CD4-positive, alpha-beta T cell (primary cell): Measurements from ENCODE around the gene MAPT. TPM values are rescaled to one million over a fixed set of nuclear protein-coding genes. Genes with fewer than 3 reads are reported as not detected.
A peak's percentile ranks its signal among the peaks of the same experiment; 100 is the strongest.

Experiments used
- ATAC-seq: fragments of 200-7000 bp; cut with Tn5 transposase; one replicate; pipeline ENCODE4 v1.10.0; 2022; ENCODE audit warnings: mild to moderate bottlenecking; ENCODE audit not compliant: poor library complexity
- CTCF ChIA-PET: fragments of 350-600 bp; sonication (Branson Sonifier 250); formaldehyde crosslinking; loops from one replicate; lab custom pipeline; 2021; ENCODE audit warnings: antibody characterized with exemption, inconsistent platforms; lab: Charles Lee
- POLR2A ChIA-PET: fragments of 350-600 bp; sonication (Branson Sonifier 250); formaldehyde crosslinking; loops from one replicate; lab custom pipeline; 2021; ENCODE audit warnings: antibody characterized with exemption, inconsistent platforms; lab: Charles Lee
- DNase-seq, 14 experiments: peaks; one replicate each; pipeline ENCODE4 v3.0.0-alpha.2; 2013 to 2020; ENCODE audit warnings: mixed read lengths in 2 of 14
- H3K27ac ChIP-seq, 2 donors: one replicate each; pipeline versions ENCODE4 v1.5.1 to v1.7.0; 2013; ENCODE audit warnings: low read length in 2 of 2, low read depth in 1 of 2, mild to moderate bottlenecking in 1 of 2
- H3K27me3 ChIP-seq, 2 experiments: 1 replicate in 1 of 2; 2 replicates in 1 of 2; pipeline versions ENCODE4 v1.6.1 to v1.7.0; 2013; ENCODE audit warnings: low read length in 2 of 2, control low read depth in 1 of 2, mild to moderate bottlenecking in 1 of 2, moderate library complexity in 1 of 2; ENCODE audit not compliant: insufficient read depth in 2 of 2, control insufficient read depth in 1 of 2
- H3K36me3 ChIP-seq: one replicate; pipeline ENCODE4 v1.6.1; 2013; ENCODE audit warnings: low read length, control low read depth; ENCODE audit not compliant: insufficient read depth
- H3K4me1 ChIP-seq: one replicate; pipeline ENCODE4 v1.6.1; 2013; ENCODE audit warnings: low read length, control low read depth; ENCODE audit not compliant: insufficient read depth
- H3K4me3 ChIP-seq: one replicate; pipeline ENCODE4 v1.5.1; 2013; ENCODE audit warnings: mild to moderate bottlenecking, low read length, moderate library complexity
- H3K9me3 ChIP-seq, 2 experiments: 1 replicate in 1 of 2; 2 replicates in 1 of 2; pipeline versions ENCODE4 v1.6.1 to v1.7.0; 2013; ENCODE audit warnings: low read length in 2 of 2, mild to moderate bottlenecking in 2 of 2, control low read depth in 1 of 2, moderate library complexity in 1 of 2; ENCODE audit not compliant: control insufficient read depth in 1 of 2, insufficient read depth in 1 of 2
- H3K27ac Mint-ChIP-seq: one replicate; pipeline ENCODE4 v1.8.0; 2020; ENCODE audit warnings: mixed read lengths
- H3K27me3 Mint-ChIP-seq: one replicate; pipeline ENCODE4 v1.8.0; 2021; ENCODE audit warnings: mixed read lengths
- H3K36me3 Mint-ChIP-seq: one replicate; pipeline ENCODE4 v1.8.0; 2021; ENCODE audit warnings: low read depth, mixed read lengths
- H3K4me1 Mint-ChIP-seq: one replicate; pipeline ENCODE4 v1.8.0; 2021; ENCODE audit warnings: low read depth, mixed read lengths
- H3K4me3 Mint-ChIP-seq: one replicate; pipeline ENCODE4 v1.8.0; 2020; ENCODE audit warnings: mild to moderate bottlenecking, mixed read lengths
- H3K9me3 Mint-ChIP-seq: one replicate; pipeline ENCODE4 v1.8.0; 2020; ENCODE audit warnings: mixed read lengths
- CTCF ChIP-seq: fragments of 200-600 bp; IDR thresholded peaks from one replicate; pipeline ENCODE4 v1.8.0; 2022; ENCODE audit warnings: antibody characterized with exemption, mild to moderate bottlenecking
- intact Hi-C, 2 experiments: fragments of 100-400 bp; cut with DNase I in 1 of 2; cut with micrococcal nuclease in 1 of 2; formaldehyde crosslinking; loops; one replicate each; pipeline versions ENCODE4 v1.15.1 to v1.9.0; 2023 to 2025; cut with DNase I, micrococcal nuclease
- total RNA-seq, 174 experiments: library from RNA in 2 of 174; stranded (reverse) in 2 of 174; gene quantifications; one replicate each; pipeline ENCODE4 v1.2.3 and lab custom pipeline; 2021 to 2026

Gene MAPT
- total RNA-seq, 2 experiments from 2014 or later = 0.41 to 0.53 TPM

- POLR2A ChIA-PET = no interaction called here
- no peak overlapping the region for H3K27ac Mint-ChIP-seq
- CTCF ChIA-PET = no interaction called here
Measured at GRCh38 chr17:45871718-45872117, 22.6 kb upstream of the MAPT start.

GRCh38 chr17:45873728-45874127 lies 20.6 kb upstream of the MAPT start:
- POLR2A ChIA-PET = no interaction called here
- ATAC-seq (peak; percentile 80), DNase-seq (peak in 8 of 14 experiments; percentile 18 to 57 (median 39))
- H3K4me1 ChIP-seq = peaks cover 17% of the 10 kb centered on the region
- peaks cover 18% of the 10 kb centered on the region for H3K4me1 Mint-ChIP-seq
- intact Hi-C loops = no loop called here
- CTCF ChIA-PET = interaction anchor here (0.8 kb wide), 1 partner anchor 76 kb away, joined by 3 read pairs; no protein-coding TSS in a partner anchor
- peak overlapping the region; percentile 80 for H3K27ac Mint-ChIP-seq
- no peak overlapping the region for H3K27ac ChIP-seq
- H3K36me3 Mint-ChIP-seq = no peaks in the 10 kb centered on the region
- TF ChIP-seq CTCF = no peak
- peak overlapping the region; percentile 74 for H3K4me3 Mint-ChIP-seq
- H3K4me3 ChIP-seq = no peak overlapping the region
- no peaks in the 10 kb centered on the region for H3K9me3 ChIP-seq
- no peaks in the 10 kb centered on the region for H3K9me3 Mint-ChIP-seq
- no peaks in the 10 kb centered on the region for H3K36me3 ChIP-seq
- peaks cover 7% of the 10 kb centered on the region for H3K27me3 Mint-ChIP-seq
- H3K27me3 ChIP-seq = no peaks in the 10 kb centered on the region

More at GRCh38 chr17:45871718-45872117, 22.6 kb upstream of the MAPT start:
- H3K36me3 Mint-ChIP-seq = no peaks in the 10 kb centered on the region
- Histone ChIP-seq H3K9me3 (no peaks in the 10 kb centered on the region), H3K27me3 (no peaks in the 10 kb centered on the region), H3K27ac (no peak overlapping the region), H3K4me1 (peaks cover 17% of the 10 kb centered on the region), H3K4me3 (no peak overlapping the region), H3K36me3 (no peaks in the 10 kb centered on the region)
- DNase-seq = no peak
- ATAC-seq = no peak
- H3K9me3 Mint-ChIP-seq = no peaks in the 10 kb centered on the region
- H3K4me3 Mint-ChIP-seq = no peak overlapping the region
- no peak for TF ChIP-seq CTCF
- H3K27me3 Mint-ChIP-seq = no peaks in the 10 kb centered on the region
- peaks cover 18% of the 10 kb centered on the region for H3K4me1 Mint-ChIP-seq
- intact Hi-C loops = no loop called here

- intact Hi-C loops = no loop called here
- no peaks in the 10 kb centered on the region for H3K9me3 ChIP-seq
- no peaks in the 10 kb centered on the region for H3K36me3 ChIP-seq
- TF ChIP-seq CTCF = no peak
- DNase-seq (peak in 3 of 14 experiments; percentile 31 to 60 (median 56)), ATAC-seq (peak; percentile 78)
- H3K4me1 ChIP-seq = peaks cover 17% of the 10 kb centered on the region
- Mint-ChIP-seq H3K4me1 (peaks cover 18% of the 10 kb centered on the region), H3K36me3 (no peaks in the 10 kb centered on the region), H3K27ac (peak overlapping the region; percentile 80), H3K27me3 (peaks cover 7% of the 10 kb centered on the region), H3K4me3 (peak overlapping the region; percentile 74), H3K9me3 (no peaks in the 10 kb centered on the region)
- H3K27me3 ChIP-seq = no peaks in the 10 kb centered on the region
- no peak overlapping the region for H3K27ac ChIP-seq
- ChIA-PET POLR2A (no interaction called here), CTCF (interaction anchor here (0.8 kb wide), 1 partner anchor 75 kb away, joined by 3 read pairs; no protein-coding TSS in a partner anchor)
- H3K4me3 ChIP-seq = no peak overlapping the region
Measured at GRCh38 chr17:45874151-45874550, 20.2 kb upstream of the MAPT start.
